Mesothelial cell of epicardium (in vitro differentiated cells): ENCODE measurements around the gene CFD. TPM values are rescaled to one million over a fixed set of nuclear protein-coding genes. Genes with fewer than 3 reads are reported as not detected.
"Not testable (repeated sequence)": the region's sequence is repeated elsewhere in the genome, so short reads cannot be mapped to it uniquely, and the experiment has no call there.

Experiments used
- DNase-seq, 2 experiments: peaks; one replicate each; pipeline ENCODE4 v3.0.0; 2021; ENCODE audit warnings: low spot score in 2 of 2; ENCODE audit not compliant: unreplicated experiment in 2 of 2
- H3K27ac Mint-ChIP-seq: 2 replicates; pipeline ENCODE4 v1.8.0; 2021; ENCODE audit warnings: mixed read lengths
- H3K27me3 Mint-ChIP-seq: 2 replicates; pipeline ENCODE4 v1.8.0; 2021; ENCODE audit warnings: low read depth, mixed read lengths
- H3K36me3 Mint-ChIP-seq: 2 replicates; pipeline ENCODE4 v1.8.0; 2021; ENCODE audit warnings: mixed read lengths
- H3K4me1 Mint-ChIP-seq: 2 replicates; pipeline ENCODE4 v1.8.0; 2021; ENCODE audit warnings: mixed read lengths
- H3K4me3 Mint-ChIP-seq: 2 replicates; pipeline ENCODE4 v1.8.0; 2021; ENCODE audit warnings: mild to moderate bottlenecking, moderate library complexity, mixed read lengths
- H3K9me3 Mint-ChIP-seq: 2 replicates; pipeline ENCODE4 v1.8.0; 2021; ENCODE audit warnings: mixed read lengths
- total RNA-seq: library from RNA; stranded (reverse); gene quantifications from 3 replicates; pipeline ENCODE4 v1.2.1, GENCODE V29; 2021
- TF ChIP-seq, protein P1 (sequence below): fragments of 200-600 bp; sonication (generic); IDR thresholded peaks from one replicate; pipeline ENCODE4 v1.5.0; 2021; ENCODE audit warnings: antibody characterized with exemption; ENCODE audit not compliant: unreplicated experiment

CFD gene
- total RNA-seq, 1 donor from 2014 or later = 3.2 TPM

DNA sequence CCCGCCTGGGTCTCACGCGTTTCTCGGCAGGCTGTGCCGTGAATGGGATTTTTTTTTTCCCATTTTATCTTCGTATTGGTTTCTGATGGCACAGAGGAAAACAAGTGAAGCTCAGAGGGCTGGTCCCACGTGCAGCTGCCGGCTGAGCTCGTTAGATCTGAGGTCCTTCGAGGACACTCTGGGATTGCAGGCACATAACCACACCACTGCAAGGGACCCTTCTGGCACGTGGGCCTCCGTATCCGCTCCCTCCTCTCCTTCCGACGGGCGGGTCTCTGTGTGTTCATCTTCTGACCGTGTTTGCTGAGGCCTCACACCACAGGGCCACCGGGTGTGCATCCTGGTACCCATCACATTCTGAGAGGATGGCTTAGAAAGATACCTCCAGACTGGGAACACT, 16.6 kb downstream of the CFD start:
- Mint-ChIP-seq H3K27ac (no peak overlapping the region), H3K4me3 (no peak overlapping the region), H3K27me3 (peaks cover 2% of the 10 kb centered on the region), H3K9me3 (no peaks in the 10 kb centered on the region), H3K36me3 (peaks cover 12% of the 10 kb centered on the region), H3K4me1 (peaks cover 2% of the 10 kb centered on the region)
- TF ChIP-seq, protein P1, sequence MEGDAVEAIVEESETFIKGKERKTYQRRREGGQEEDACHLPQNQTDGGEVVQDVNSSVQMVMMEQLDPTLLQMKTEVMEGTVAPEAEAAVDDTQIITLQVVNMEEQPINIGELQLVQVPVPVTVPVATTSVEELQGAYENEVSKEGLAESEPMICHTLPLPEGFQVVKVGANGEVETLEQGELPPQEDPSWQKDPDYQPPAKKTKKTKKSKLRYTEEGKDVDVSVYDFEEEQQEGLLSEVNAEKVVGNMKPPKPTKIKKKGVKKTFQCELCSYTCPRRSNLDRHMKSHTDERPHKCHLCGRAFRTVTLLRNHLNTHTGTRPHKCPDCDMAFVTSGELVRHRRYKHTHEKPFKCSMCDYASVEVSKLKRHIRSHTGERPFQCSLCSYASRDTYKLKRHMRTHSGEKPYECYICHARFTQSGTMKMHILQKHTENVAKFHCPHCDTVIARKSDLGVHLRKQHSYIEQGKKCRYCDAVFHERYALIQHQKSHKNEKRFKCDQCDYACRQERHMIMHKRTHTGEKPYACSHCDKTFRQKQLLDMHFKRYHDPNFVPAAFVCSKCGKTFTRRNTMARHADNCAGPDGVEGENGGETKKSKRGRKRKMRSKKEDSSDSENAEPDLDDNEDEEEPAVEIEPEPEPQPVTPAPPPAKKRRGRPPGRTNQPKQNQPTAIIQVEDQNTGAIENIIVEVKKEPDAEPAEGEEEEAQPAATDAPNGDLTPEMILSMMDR = no peak
- no peak for DNase-seq

DNA sequence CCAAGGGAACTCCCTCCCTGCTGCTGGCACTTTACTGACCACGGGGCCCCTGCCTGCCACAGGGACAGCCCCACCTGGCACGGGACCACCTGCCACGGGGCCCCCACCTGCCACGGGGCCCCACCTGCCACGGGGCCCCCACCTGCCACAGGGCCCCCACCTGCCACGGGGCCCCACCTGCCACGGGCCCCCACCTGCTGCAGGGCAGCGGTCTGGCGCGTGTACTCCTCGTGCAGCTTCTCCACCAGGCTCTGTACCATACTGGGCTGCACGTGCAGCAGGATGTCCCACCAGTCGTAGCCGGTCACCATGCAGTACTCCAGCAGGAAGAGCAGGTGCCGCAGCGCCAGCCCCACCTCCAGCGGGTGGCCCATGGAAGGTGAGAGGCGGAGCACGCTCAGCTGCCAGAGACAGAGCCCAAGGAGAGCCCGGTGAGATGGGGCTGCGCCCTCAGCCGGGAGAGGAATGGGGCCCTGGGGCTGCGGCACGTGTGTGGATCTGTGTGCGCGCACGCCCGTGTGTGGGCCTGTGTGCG, 17.4 kb downstream of the CFD start:
- TF ChIP-seq, protein P1 = no peak
- Mint-ChIP-seq H3K27me3 (no peaks in the 10 kb centered on the region), H3K36me3 (peaks cover 18% of the 10 kb centered on the region), H3K4me1 (no peaks in the 10 kb centered on the region), H3K27ac (no peak overlapping the region), H3K9me3 (no peaks in the 10 kb centered on the region), H3K4me3 (no peak overlapping the region)
- no peak for DNase-seq

DNA sequence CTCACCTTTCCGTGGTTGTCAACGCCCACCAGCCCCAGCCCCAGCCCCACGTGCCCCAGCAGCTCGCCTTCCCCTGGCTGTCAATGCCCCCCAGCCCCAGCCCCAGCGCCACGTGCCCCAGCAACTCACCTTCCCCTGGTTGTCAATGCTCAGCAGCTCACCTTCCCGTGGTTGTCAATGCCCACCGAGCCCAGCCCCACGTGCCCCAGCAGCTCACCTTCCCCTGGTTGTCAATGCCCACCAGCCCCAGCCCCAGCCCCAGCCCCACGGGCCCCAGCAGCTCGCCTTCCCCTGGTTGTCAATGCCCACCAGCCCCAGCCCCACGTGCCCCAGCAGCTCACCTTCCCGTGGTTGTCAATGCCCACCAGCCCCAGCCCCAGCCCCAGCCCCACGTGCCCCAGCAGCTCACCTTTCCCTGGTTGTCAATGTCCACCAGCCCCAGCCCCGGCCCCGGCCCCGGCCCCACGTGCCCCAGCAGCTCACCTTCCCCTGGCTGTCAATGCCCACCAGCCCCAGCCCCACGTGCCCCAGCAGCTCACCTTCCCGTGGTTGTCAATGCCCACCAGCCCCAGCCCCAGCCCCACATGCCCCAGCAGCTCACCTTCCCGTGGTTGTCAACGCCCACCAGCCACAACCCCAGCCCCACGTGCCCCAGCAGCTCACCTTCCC, 18.7 kb downstream of the CFD start:
- H3K9me3 Mint-ChIP-seq, H3K4me1 Mint-ChIP-seq, H3K27me3 Mint-ChIP-seq, DNase-seq, H3K4me3 Mint-ChIP-seq, H3K27ac Mint-ChIP-seq: not testable (repeated sequence)
- peaks cover 26% of the 10 kb centered on the region for H3K36me3 Mint-ChIP-seq

DNA sequence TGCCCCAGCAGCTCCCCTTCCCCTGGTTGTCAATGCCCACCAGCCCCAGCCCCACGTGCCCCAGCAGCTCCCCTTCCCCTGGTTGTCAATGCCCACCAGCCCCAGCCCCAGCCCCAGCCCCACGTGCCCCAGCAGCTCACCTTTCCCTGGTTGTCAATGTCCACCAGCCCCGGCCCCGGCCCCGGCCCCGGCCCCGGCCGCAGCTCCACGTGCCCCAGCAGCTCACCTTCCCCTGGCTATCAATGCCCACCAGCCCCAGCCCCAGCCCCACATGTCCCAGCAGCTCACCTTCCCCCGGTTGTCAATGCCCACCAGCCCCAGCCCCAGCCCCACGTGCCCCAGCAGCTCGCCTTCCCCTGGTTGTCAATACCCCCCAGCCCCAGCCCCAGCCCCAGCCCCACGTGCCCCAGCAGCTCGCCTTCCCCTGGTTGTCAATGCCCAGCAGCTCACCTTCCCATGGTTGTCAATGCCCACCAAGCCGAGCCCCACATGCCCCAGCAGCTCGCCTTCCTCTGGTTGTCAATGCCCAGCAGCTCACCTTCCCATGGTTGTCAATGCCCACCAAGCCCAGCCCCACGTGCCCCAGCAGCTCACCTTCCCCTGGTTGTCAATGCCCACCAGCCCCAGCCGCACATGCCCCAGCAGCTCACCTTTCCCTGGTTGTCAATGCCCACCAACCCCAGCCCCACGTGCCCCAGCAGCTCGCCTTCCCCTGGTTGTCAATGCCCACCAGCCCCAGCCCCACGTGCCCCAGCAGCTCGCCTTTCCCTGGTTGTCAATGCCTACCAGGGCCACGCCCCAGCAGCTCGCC, 19.5 kb downstream of the CFD start:
- not testable (repeated sequence) for H3K27me3 Mint-ChIP-seq, H3K9me3 Mint-ChIP-seq, H3K4me3 Mint-ChIP-seq, DNase-seq, H3K4me1 Mint-ChIP-seq, H3K27ac Mint-ChIP-seq
- peaks cover 26% of the 10 kb centered on the region for H3K36me3 Mint-ChIP-seq

DNA sequence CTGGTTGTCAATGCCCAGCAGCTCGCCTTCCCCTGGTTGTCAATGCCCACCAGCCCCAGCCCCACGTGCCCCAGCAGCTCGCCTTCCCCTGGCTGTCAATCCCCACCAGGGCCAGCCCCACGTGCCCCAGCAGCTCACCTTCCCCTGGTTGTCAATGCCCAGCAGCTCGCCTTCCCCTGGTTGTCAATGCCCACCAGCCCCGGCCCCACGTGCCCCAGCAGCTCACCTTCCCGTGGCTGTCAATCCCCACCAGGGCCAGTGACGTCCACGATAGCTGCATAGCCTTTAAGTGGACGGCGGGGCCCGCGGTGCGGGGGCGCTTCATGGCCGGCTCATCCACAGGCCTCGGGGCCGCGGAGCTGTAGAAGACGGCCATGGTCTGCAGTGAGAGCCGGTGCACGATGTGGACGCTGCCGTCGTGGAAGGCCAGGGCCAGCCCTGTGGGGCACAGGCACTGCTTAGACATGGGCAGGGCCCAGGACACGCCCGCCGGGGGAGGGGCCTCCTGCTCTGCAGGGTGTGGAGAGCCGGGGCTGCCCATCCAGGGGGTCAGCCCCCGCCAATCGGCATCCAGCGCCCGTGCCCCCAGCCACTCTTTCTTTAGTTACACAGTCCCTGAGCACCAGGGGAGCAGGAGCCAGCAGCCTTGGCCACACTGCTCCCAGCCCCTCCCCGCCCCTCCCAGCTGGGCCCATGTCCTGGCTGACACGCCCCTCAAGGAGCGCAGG, 20.4 kb downstream of the CFD start:
- DNase-seq = no peak
- Mint-ChIP-seq H3K27ac (no peak overlapping the region), H3K9me3 (no peaks in the 10 kb centered on the region), H3K4me1 (no peaks in the 10 kb centered on the region), H3K4me3 (no peak overlapping the region), H3K27me3 (no peaks in the 10 kb centered on the region), H3K36me3 (peaks cover 26% of the 10 kb centered on the region)
- TF ChIP-seq, protein P1 = no peak

DNA sequence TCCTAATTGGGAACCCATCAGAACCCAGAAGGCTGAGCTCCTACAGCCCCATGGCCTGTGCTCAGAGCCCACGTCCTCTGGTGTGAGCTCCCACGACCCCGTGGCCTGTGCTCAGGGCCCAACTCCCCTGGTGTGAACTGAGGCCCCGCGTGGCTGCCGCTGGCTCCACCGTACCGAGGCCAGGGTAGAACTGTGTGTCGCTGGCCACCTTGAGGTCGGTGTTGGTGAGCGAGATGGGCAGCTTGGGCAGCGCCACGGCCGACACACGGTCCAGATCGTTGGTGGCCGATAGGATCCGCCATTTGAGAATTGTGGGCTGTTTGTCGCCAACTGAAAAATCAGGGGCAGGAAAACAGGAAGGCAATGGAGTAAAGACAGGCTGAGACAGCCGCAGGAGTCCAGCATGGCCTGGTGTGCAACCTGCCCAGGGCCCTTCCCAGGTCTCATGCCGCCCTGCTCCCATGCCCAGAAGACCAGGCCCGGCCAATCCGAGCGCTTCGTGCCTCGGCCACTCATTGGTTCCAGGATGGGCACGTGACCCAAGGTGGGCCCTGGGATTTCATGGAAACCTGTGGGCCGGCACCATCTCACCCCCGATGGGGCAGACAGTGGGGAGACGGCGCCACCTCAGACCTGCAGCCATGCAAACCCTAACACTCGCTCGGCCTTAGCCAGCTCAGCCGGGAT, 22.1 kb downstream of the CFD start:
- H3K4me1 Mint-ChIP-seq = no peaks in the 10 kb centered on the region
- H3K9me3 Mint-ChIP-seq = no peaks in the 10 kb centered on the region
- H3K4me3 Mint-ChIP-seq = no peak overlapping the region
- peaks cover 26% of the 10 kb centered on the region for H3K36me3 Mint-ChIP-seq
- DNase-seq = no peak
- H3K27ac Mint-ChIP-seq = no peak overlapping the region
- no peaks in the 10 kb centered on the region for H3K27me3 Mint-ChIP-seq
- TF ChIP-seq, protein P1 = no peak
